HG03460 (cell line): ENCODE data around the gene MDFIC.

ENCODE experiments used
- ATAC-seq: cut with Tn5 transposase; IDR thresholded peaks from one replicate; pipeline ENCODE4 v1.9.1; 2021; ENCODE audit not compliant: unreplicated experiment

Gene MDFIC

DNA sequence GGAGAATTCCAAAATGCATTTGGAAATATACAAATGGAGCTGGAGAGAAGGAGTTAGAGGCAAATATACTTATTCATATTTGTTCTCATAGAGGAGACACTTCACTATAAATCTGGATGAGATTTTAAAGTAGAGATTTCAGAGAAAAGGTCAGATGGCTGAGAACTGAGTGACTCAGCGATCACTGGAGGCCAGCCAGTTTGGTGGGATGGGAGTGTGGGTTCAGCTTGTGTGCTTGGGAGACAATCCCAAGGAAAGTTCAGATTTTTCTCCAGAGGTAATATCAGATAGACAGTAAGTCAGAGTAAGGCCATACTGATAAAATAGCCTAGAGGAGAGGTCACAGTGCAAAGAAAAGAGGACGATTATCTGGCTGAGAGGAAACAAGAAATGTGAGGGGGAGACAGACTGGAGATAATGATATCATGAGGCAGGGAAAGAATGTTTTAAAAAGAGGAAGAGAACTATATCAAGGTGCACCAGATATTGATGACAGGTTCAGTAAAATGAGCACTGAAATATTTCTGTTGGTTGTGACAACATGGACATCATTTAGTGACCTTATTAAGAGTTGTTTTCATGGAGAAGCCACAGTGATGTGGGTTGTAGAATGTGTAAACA lies 67.0 kb downstream of the MDFIC start:
- no peak for ATAC-seq

DNA sequence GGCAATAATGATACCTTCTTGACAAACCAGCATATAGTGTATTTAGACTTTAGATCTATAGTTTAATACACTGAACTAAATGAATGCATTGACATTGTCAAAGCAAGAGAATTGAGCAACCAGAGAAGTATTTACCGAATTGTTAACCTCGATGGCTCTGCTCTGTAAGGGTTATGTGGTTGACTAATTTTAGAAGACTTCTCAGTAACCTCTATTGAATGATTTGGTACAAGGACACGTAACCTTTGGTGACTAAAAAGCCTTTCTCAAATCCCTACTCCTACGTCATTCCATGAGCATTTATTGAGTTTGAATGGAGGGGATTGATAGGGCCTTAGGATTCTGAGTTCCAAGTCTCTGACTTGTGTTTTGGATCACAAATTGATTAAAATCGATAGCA lies 67.6 kb downstream of the MDFIC start:
- ATAC-seq: no peak

DNA sequence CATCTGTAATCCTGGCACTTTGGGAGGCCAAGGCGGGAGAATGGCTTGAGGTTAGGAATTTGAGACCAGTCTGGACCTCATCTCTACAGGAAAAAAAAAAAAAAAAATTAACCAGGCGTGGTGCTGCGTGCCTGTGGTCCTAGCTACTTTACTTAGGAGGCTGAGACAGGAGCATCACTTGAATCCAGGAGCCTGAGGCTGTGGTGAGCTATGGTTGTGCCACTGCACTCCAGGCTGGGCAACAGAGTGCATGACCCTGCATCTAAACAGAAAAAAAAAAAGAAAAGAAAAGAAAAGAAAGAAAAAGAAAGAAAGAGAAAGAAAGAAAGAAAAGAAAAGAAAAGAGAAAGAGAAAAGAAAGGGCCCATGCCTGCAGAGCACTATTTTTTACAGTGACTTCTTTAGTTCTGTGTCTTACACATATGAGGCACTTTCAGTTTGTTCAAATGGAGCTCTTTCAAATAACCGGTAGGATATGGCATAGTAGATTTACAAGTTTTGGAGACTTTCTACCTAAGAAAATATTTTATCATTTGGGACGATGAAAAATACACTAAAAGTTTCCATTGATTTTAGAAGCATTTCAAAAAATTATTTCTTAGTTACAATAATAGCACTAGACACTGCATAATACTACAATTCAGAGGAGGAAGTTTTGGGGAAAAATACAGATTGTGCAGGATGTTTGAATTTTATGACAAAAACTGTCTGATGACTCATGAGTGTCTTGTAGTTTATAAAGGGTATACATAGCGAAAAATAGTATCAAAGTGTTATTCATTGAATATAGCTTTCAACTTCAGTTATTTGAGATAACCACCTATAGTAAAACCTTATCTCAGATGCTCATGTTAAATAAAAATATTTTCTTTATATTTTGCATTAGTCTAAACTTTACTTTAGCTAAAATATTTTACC lies 75.9 kb downstream of the MDFIC start:
- no peak for ATAC-seq

DNA sequence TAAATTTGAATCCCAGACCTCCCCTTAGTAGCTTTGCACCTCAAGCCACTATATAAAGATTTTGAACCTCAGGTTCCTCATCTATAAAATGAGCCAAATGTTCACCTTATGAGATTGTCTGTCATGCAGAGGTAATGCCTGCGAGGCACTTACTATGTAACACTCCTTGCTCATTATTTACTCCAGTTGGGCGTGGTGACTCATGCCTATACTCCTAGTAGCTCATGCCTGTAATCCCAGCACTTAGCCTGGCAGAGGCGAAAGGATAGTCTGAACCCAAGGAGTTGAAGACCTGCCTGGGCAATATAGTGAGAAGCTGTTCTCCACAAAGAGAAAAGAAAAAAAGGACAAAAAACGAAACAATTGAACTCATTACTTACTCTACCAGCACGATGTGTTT lies 82.2 kb downstream of the MDFIC start:
- ATAC-seq: no peak

DNA sequence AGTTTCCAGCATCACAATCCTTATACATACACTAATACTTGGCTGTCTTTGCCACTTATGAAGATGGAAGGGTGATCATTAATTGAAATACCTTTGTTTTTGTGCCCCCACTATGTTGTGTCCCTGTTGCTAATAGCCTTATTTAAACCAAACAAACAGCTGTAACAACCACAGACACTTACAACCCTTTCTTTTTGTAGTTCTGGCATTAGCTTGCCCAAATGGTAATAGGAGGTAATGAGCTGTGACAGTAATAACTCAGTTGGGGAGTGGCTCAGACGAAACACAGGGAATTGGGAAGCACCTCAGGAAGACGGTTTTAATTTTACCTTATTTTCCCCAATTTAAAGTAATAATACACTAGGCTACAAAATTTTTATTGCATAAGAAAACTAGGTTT lies 83.4 kb downstream of the MDFIC start:
- ATAC-seq: no peak

DNA sequence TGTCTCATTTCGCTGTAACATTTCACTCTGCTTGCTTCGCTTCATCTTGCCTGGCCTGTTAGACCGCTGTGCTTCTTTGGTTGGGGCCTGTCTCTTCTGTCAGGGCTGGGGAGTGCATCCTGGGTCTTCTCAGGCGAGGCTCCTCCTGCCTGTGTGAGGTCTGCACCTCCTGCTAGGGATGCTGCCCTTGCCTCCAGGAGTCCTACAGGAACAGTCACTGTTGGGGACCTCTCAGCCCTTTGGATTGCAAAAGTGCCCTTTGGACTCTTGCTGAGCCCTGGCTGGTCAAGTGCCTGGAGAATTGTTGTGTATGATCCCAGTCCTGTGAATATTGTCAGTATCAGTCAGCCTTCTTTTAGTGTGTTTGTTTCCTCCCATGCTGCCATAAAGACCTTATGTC lies 84.1 kb downstream of the MDFIC start:
- no peak for ATAC-seq

DNA sequence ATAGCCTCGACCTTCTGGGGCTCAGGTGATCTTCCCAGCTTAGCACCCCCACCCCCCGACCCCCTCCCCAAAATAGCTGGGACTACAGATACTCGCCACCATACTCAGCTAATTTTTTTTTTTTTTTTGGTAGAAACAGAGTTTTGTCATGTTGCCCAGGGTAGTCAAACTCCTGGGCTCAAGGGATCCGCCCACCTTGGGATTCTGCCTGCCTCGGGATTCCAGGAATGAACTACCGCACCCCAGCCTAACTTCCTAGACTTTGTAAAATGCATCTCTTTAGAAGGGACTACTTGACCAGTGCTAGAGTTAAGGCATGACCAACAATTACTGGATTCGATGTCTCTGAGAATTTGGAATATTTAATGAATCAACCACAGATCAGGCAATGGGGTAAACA lies 85.9 kb downstream of the MDFIC start:
- ATAC-seq: no peak

DNA sequence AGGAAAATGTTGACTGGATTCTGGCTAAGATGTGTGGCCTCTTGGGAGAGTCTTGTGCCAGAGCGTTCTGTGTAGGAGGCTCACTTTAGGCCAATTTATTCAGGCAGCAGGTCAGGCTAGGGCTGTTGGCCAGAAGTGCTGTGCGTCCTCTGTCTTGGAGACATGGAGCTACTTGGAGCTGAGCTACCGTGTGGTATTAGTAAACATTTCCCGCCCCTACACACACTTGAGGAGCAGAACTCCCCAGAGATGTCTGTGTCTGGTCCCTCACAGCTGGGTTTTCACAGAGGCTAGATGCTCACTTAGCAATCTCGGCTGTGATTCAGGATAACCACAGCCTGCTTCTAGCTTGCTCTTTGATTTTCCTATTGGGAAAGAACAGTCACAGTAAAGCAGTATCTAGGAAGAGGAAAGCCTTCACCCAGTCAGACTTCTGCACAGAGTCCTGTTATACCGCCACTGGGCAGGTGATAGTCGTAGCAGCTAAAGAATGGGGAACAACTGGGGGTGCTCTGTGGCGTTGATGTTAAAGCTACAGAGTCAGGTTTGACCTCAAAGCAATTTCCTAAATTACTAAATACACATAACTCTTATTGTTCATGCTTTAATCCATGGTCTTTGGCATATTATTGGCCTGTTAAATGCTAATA lies 86.7 kb downstream of the MDFIC start:
- peak; percentile 49 for ATAC-seq

DNA sequence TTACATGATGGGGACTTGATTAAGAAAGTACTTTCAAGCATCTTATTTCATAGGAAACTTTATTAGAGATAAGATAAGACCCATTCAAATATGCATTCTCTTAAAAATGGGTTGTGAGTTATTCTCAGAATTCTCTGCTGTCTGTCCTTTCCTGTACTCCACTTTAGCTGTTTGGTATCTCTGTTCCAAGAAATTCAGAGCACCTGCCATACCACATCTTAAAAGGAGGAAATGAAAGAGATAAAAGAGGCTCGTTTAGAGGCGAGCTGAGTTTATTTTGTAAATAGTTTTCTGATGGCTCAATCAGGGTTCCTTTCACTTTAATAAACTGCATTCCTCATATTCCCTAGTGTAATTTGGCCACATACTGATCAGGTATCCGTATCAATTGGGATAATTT lies 87.2 kb downstream of the MDFIC start:
- ATAC-seq: peak; percentile 77

DNA sequence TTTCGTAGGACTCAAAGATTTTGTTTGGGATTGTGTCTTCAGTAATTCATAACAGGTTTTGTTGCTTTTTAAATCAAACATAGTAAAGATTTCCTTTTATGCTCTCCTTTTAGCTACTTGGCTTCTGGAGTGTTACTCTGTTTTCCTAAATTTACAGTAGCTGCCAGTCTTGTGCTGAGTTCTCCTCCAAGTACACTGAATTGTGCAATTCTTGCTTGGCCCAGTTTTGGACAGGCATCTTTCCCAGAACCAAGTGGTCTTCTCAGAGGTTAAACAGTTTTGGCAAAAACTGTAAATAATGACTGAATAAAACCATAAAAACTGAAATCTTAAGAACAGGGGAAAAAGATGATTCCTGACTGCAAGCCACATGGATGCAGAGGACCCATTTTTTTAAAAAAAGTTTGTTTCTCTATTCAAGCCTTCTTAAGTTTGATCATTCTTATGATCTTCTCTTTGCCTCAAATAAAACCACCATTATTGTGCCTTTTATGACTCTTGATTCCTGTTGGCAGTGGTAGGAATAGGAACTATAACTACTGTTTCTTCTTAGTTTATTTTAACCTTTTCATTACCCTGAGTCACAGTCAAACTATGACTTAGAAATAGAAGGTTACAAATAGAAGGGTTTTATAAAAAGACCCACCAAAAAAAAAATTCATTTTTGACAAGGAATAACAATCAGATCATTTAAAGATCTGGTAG lies 88.0 kb downstream of the MDFIC start:
- no peak for ATAC-seq

DNA sequence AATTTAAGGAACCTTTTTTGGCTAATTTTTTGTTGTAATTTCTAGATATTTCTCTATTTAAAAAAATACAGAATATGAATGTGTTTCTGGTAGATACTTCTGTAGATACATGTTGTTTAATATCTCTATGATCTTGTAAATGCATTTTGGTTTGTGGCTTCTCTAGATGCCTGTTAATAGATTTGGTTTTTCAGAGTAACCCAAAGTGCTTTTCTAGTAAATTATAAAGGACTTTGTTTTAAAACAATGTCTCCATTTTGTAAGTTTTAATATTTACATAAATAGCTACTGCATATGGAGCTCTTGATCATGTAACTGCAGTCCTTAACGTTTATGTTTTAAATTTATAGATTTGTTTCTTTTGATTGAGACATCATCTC lies 88.5 kb downstream of the MDFIC start:
- ATAC-seq: no peak

DNA sequence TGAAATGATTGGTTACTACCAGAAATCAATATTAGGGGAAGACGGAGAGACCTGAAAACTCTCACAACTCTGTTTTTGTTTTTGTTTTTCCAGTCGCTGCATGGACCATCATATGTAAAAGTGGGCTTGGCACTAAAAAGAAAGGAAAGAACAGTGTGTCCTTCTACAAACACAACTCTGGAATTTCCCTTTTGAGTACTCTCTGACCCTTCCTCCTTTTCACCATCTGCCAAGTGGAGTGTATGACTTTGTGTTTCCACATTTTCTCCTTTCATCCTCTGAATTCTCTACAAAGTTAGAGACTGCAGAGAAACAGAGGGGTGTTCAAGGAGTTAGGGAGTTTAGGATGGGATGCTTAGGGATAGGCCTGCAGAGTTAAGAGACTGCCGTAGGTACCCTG lies 92.0 kb downstream of the MDFIC start:
- ATAC-seq: no peak

DNA sequence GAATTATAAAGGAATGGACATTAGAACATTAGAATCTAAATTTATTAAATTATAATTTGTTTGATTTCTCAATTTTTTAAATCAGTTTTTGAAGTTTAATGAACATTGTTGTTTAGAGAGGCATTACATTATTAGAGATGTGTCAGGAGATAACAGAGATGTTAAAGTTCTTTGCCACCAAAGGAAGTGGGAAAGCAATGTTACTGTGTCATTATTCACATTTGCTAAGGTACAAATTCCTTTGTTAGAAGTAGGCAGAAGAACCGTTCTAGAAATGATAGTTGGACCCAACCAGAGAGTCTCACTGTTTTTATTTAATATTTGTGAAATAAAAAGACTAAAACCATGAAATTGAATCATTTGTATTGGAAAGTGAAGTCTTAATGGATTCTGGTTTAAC lies 92.9 kb downstream of the MDFIC start:
- ATAC-seq: no peak

DNA sequence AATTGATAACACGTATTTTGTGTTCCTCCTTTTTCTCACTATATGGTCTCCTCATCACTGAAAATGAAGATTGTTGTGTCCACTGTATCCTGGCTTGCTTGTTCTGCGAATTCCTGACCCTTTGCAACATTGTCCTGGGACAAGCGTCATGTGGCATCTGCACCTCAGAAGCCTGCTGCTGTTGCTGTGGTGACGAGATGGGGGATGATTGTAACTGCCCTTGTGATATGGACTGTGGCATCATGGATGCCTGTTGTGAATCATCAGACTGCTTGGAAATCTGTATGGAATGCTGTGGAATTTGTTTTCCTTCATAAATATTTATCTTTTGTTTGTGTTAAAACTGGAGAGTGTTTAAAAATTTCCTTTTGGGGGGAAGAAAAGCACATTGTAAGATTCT lies 93.7 kb downstream of the MDFIC start:
- ATAC-seq: no peak

DNA sequence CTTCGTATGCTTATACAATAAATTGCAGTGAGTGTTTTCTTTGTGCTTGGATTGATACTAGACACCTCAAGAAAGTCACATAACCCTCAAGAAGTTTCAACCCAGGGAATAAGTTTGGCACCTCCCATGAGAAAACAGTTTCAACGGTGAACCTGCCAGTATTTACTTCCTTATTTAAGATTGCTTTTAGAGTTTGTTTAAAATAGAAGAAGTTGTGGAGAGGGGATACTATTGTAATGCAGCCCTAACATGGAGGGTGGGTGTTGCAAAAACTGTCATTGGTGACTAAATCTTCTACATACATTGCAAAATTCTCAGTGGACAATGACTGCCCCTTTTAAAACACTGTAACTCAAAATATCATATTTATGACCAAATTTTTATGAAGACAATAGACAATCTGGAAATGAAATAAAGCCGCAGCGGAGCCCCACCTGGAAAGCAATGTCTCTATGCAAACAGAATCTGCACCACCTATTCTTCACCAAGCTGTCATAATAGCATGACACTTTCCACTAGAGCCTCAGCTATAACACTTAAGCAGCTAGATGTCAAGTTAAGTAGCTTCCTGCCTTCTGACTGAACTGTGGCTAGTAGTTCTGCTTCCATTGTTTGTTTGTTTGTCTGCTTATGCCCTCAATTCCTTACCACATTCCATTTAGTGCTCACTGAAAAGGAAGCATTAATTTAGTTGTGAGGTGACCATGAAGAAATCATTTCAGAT lies 98.2 kb downstream of the MDFIC start:
- no peak for ATAC-seq

DNA sequence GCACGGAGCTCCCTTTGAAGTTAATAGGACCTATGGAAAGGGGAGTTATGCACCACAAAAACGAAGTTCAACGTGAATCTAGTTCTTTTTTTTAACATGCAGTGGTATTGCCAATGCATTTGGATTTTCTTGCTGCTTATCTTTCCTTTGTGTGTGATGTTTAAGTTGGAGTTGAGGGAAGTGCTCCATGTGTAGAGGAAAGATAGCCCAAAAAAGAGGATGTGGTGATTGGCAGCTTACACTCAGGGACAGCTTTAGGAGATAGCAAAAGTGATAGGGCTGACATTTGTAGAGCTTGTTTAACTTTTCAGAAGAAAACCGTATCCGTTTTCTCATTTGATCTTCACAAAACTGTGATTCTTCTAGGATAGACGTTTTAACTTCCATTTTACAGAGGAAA lies 101.3 kb downstream of the MDFIC start:
- no peak for ATAC-seq

DNA sequence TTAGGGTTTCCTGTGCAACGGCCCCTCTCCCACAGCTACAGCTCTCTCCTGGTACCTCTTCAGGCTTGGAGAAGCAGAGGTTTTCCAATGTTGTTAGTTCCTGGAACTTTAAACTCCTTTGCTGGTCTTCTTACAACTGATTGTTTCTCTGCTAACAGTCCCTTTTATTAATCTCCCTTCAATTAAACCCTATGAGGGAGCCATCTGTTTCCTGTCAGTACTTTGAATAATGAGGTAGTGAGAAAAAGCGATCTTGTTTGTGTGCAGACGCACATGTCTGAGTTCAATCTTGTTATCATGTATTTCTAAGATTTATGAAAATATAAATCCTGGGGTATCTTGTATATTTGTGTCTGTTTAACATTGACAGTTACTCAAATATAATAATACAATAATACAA lies 102.4 kb downstream of the MDFIC start:
- no peak for ATAC-seq

DNA sequence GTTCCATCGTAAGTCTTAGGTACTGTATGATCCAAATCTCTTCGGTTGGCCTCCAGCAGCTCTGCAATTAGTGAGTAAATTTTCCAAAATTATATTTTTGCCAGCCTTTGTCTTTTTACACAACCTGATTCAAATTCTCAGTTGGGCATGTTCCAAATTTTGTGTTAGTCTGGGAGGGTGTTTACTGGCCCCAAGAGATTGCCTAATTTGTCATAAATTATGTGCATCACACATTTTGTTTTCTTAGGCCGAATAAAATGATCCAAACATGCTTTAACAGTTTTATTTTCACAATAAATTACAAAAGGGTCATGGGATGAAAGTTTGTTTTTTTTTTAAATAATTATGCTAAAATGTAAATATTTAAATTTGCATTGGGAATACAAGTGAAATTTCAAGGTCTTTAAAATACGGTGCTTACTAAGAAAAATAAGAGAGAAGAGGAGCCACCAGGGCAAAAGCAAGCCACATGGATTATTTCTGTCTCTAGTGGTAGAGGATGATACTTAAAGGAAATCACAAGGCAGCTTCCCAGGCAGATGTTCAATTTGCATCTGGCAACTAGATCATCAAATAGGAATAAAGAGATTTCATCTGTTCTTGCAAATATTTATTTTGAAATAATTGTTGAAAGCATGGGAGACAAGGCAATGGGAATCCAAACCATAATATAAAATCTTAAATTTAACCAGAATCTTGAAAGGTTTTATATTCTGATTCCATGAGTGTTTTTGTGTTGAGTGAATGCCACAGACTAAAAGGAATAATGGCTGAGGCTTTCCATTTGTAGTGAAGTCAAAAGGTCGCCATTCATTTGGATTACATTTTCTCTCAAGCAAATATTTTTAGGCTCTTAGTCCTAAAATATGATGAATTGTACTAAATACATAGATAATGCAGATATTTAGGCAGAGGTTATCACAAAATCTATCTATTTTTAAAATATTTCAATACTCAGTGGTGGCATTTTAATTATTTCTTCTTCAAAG lies 111.1 kb downstream of the MDFIC start:
- ATAC-seq: no peak

DNA sequence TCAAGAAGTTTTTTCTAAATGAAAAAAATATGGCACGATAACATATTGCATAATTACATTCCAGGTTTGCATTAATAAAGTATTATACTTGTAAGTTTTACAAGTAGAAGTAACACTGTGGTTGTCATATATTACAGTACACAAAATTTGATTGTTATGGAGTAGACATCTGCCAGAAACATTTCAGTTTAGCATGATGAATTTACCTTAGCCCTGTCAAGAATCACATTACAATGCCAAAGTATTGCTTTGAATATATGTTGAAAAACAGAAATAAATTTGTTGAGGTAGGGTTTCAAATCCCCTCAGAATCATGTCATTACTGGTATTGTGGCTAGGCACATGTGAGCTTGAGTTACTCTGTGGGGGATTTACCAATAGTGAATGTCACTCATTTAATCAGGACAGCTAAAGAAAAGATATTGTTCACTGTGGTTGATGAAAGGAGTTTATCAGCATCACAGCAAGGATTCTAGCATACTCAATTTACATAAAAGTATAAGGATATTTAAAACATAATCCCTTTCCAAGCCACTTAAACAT lies 112.1 kb downstream of the MDFIC start:
- ATAC-seq: no peak
